HG03432 (cell line): ENCODE data around the gene ZNF791.
A peak's percentile ranks its signal among the peaks of the same experiment; 100 is the strongest.
"Not testable (repeated sequence)": the region's sequence is repeated elsewhere in the genome, so short reads cannot be mapped to it uniquely, and the experiment has no call there.

ENCODE experiments used
- ATAC-seq: cut with Tn5 transposase; IDR thresholded peaks from one replicate; pipeline ENCODE4 v1.9.1; 2021; ENCODE audit warnings: mild to moderate bottlenecking, moderate library complexity; ENCODE audit not compliant: unreplicated experiment

The ZNF791 gene

GRCh38 chr19:12665671-12666264 lies 55.0 kb downstream of the ZNF791 start:
- no peak for ATAC-seq

GRCh38 chr19:12666265-12667048 lies 55.7 kb downstream of the ZNF791 start, which contains the start of the genes MAN2B1 and WDR83:
TSS of gene MAN2B1 (minus strand) at chr19:12666742. CDS start at chr19:12666701, 41 bp downstream.
TSS of gene WDR83 (plus strand) at chr19:12666807. CDS start at chr19:12669791, 2,984 bp downstream.
- peak; percentile 52 for ATAC-seq

GRCh38 chr19:12667731-12668302 lies 57.1 kb downstream of the ZNF791 start:
- ATAC-seq: no peak

- ATAC-seq: no peak
Measured at GRCh38 chr19:12668346-12668745, 57.6 kb downstream of the ZNF791 start.

GRCh38 chr19:12668932-12669269 lies 58.2 kb downstream of the ZNF791 start:
- ATAC-seq: peak; percentile 18

GRCh38 chr19:12669270-12670158 lies 58.8 kb downstream of the ZNF791 start:
- peak; percentile 39 for ATAC-seq

GRCh38 chr19:12670159-12670928 lies 59.6 kb downstream of the ZNF791 start:
- no peak for ATAC-seq

- ATAC-seq: no peak
Measured at GRCh38 chr19:12672744-12673143, 62.0 kb downstream of the ZNF791 start.

- no peak for ATAC-seq
Measured at GRCh38 chr19:12675399-12675798, 64.7 kb downstream of the ZNF791 start.

- no peak for ATAC-seq
Measured at GRCh38 chr19:12675940-12676339, 65.2 kb downstream of the ZNF791 start.

GRCh38 chr19:12676384-12676792 lies 65.7 kb downstream of the ZNF791 start:
- no peak for ATAC-seq

- no peak for ATAC-seq
Measured at GRCh38 chr19:12676928-12677327, 66.2 kb downstream of the ZNF791 start.

GRCh38 chr19:12678039-12678438 lies 67.3 kb downstream of the ZNF791 start:
- ATAC-seq: not testable (repeated sequence)

- no peak for ATAC-seq
Measured at GRCh38 chr19:12680034-12680433, 69.3 kb downstream of the ZNF791 start.

- ATAC-seq: peak; percentile 71
Measured at GRCh38 chr19:12681074-12681987, 70.6 kb downstream of the ZNF791 start, which contains the start of gene DHPS. TSS of gene DHPS (minus strand) at chr19:12681880. CDS start at chr19:12681766, 114 bp downstream.
